Measurements from ENCODE around the gene WNT7B. TPM values are rescaled to one million over a fixed set of nuclear protein-coding genes. Genes with fewer than 3 reads are reported as not detected.

WNT7B gene
- total and polyA plus RNA-seq, 3 donors from 2014 or later = 0.65 to 1.9 (median 1.3) TPM

- Histone ChIP-seq H3K9me3 (no peaks in the 10 kb centered on the region), H3K4me3 (no peak overlapping the region), H3K36me3 (ENCODE audit: low read depth, missing control alignments) (no peaks in the 10 kb centered on the region), H3K27me3 (no peaks in the 10 kb centered on the region), H3K4me1 (peaks cover 50% of the 10 kb centered on the region), H3K27ac (peak overlapping the region; percentile 71 to 78)
- intact Hi-C loops (cut with DNase I; ENCODE audit: low total_unique reads) = loop anchor here (10.0 kb wide), 1 partner anchor 318 kb away; no protein-coding TSS in a partner anchor
- DNase-seq = no peak
- WGBS, 2 donors = 62 to 86% methylated on average over 6 to 23 of the region's 29 CpGs
- no peak for TF ChIP-seq CTCF (IDR thresholded peaks at IDR 0.05)
- TF ChIP-seq POLR2A (IDR thresholded peaks at IDR 0.05) = no peak
Observed at GRCh38 chr22:45996241-45997076, 19.5 kb upstream of the WNT7B start.

- intact Hi-C loops (cut with DNase I; ENCODE audit: low total_unique reads) = loop anchor here (10.0 kb wide), 1 partner anchor 319 kb away; no protein-coding TSS in a partner anchor
- Histone ChIP-seq H3K4me1 (peaks cover 45% of the 10 kb centered on the region), H3K9me3 (no peaks in the 10 kb centered on the region), H3K36me3 (ENCODE audit: low read depth, missing control alignments) (no peaks in the 10 kb centered on the region), H3K4me3 (no peak overlapping the region), H3K27ac (peak overlapping the region; percentile 71 to 78), H3K27me3 (no peaks in the 10 kb centered on the region)
- DNase-seq = no peak
- no peak for TF ChIP-seq CTCF (IDR thresholded peaks at IDR 0.05)
- no peak for TF ChIP-seq POLR2A (IDR thresholded peaks at IDR 0.05)
- 79 to 87% methylated on average over 11 to 27 of the region's 27 CpGs for WGBS, 2 donors
Observed at GRCh38 chr22:45995405-45996101, 18.6 kb upstream of the WNT7B start.

GRCh38 chr22:45994491-45995404 lies 17.8 kb upstream of the WNT7B start:
- intact Hi-C loops (cut with DNase I; ENCODE audit: low total_unique reads) = loop anchor here (10.0 kb wide), 1 partner anchor 320 kb away; no protein-coding TSS in a partner anchor
- H3K4me1 ChIP-seq = peaks cover 45% of the 10 kb centered on the region
- H3K27me3 ChIP-seq = no peaks in the 10 kb centered on the region
- TF ChIP-seq POLR2A (IDR thresholded peaks at IDR 0.05) (no peak), CTCF (IDR thresholded peaks at IDR 0.05) (peak; percentile 96 to 97 (median 96))
- no peak overlapping the region for H3K27ac ChIP-seq
- H3K4me3 ChIP-seq = no peak overlapping the region
- WGBS, 2 donors = 53 to 79% methylated on average over 11 to 27 of the region's 27 CpGs
- H3K36me3 ChIP-seq (ENCODE audit: low read depth, missing control alignments) = no peaks in the 10 kb centered on the region
- DNase-seq = peak; percentile 82
- H3K9me3 ChIP-seq = no peaks in the 10 kb centered on the region

GRCh38 chr22:45993841-45994240 lies 16.9 kb upstream of the WNT7B start:
- no peak overlapping the region for H3K27ac ChIP-seq
- WGBS, 2 donors = 77 to 83% methylated on average over 2 of the region's 2 CpGs
- H3K27me3 ChIP-seq = no peaks in the 10 kb centered on the region
- H3K4me1 ChIP-seq = peaks cover 41% of the 10 kb centered on the region
- no peak for DNase-seq
- intact Hi-C loops (cut with DNase I; ENCODE audit: low total_unique reads) = loop anchor here (10.0 kb wide), 1 partner anchor 321 kb away; no protein-coding TSS in a partner anchor
- no peaks in the 10 kb centered on the region for H3K36me3 ChIP-seq (ENCODE audit: low read depth, missing control alignments)
- no peaks in the 10 kb centered on the region for H3K9me3 ChIP-seq
- H3K4me3 ChIP-seq = no peak overlapping the region
- TF ChIP-seq POLR2A (IDR thresholded peaks at IDR 0.05) (no peak), CTCF (IDR thresholded peaks at IDR 0.05) (no peak)

Measured in testis (tissue), 3 donors.